Large intestine (tissue), 3 donors: ENCODE data around the gene MAG. TPM values are rescaled to one million over a fixed set of nuclear protein-coding genes. Genes with fewer than 3 reads are reported as not detected.
"Not testable (repeated sequence)": the region's sequence is repeated elsewhere in the genome, so short reads cannot be mapped to it uniquely, and the experiment has no call there.

ENCODE experiments used
- DNase-seq, 2 donors: peaks; one replicate each; pipeline versions ENCODE4 v3.0.0 to v3.0.0-alpha.2; 2013
- H3K27ac ChIP-seq: one replicate; pipeline ENCODE4 v1.5.1; 2013; ENCODE audit warnings: low read length
- H3K27me3 ChIP-seq: 2 replicates; pipeline ENCODE4 v1.6.1; 2013; ENCODE audit warnings: low read length; ENCODE audit not compliant: control insufficient read depth, insufficient read depth
- H3K36me3 ChIP-seq: 2 replicates; pipeline ENCODE4 v1.6.1; 2013; ENCODE audit warnings: low read length; ENCODE audit not compliant: control insufficient read depth, insufficient read depth
- H3K4me1 ChIP-seq: one replicate; pipeline ENCODE4 v1.6.1; 2013; ENCODE audit warnings: low read length; ENCODE audit not compliant: control insufficient read depth, insufficient read depth
- H3K4me3 ChIP-seq: one replicate; pipeline ENCODE4 v1.5.1; 2013; ENCODE audit warnings: low read length
- H3K9me3 ChIP-seq: one replicate; pipeline ENCODE4 v1.6.1; 2013; ENCODE audit warnings: mild to moderate bottlenecking, low read depth, low read length, moderate library complexity; ENCODE audit not compliant: control insufficient read depth
- whole genome bisulfite sequencing: methylation state at CpG from one replicate; pipeline ENCODE4 v1.1.5; 2013; ENCODE audit warnings: low lambda C conversion rate; ENCODE audit not compliant: insufficient coverage; 5-methylcytosine and 5-hydroxymethylcytosine counted together
- polyA plus RNA-seq: library from polyadenylated mRNA; unstranded; fragments of 120-200 nt; gene quantifications from one replicate; pipeline ENCODE4 v1.2.1, GENCODE V29; 2013

Gene MAG
- polyA plus RNA-seq, 1 donor: 0.37 TPM

DNA sequence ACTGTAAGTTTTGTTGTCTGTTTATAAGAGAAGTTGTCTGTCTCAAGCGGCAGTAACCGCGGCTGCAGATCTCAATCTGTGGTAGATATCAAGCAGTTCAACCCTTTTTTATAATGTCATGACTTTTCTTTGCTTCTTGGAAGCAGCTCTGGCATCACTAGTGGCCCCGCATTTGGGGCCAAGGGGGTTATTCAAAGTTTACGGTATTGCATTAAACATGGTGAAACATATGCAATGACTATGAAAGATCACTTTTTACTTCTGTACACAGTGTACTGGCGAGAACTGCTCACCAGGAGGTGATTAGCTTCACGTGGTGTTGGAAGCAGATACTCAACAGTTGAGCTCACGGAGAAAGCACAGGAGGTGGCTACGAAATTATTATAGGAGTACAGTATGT is 61.7 kb downstream of the MAG start:
- H3K27ac ChIP-seq: no peak overlapping the region
- 58% methylated on average over 2 of the region's 9 CpGs for WGBS
- no peaks in the 10 kb centered on the region for H3K27me3 ChIP-seq
- no peaks in the 10 kb centered on the region for H3K36me3 ChIP-seq
- DNase-seq: no peak
- peaks cover 5% of the 10 kb centered on the region for H3K9me3 ChIP-seq
- H3K4me1 ChIP-seq: no peaks in the 10 kb centered on the region
- no peak overlapping the region for H3K4me3 ChIP-seq

DNA sequence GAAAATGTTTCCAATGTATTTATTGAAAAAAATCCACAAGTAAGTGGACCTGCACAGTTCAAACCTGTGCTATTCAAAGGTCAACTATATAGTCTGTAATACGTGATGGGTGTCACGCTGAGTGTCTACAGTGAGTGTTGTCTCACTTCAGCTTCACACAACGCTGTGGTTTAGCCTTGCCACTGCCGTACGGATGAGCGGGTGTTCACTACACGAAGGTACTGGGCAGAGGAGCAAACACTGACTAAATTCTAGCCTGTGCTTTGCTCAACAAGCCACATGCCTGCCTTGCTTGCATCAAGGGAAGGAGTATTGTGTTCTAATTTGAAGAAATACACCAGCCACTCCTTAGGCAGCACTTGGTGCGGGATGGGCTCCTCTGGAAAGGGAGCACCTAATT is 62.9 kb downstream of the MAG start:
- Histone ChIP-seq H3K27ac (no peak overlapping the region), H3K27me3 (no peaks in the 10 kb centered on the region), H3K36me3 (no peaks in the 10 kb centered on the region), H3K4me3 (no peak overlapping the region), H3K9me3 (peaks cover 5% of the 10 kb centered on the region), H3K4me1 (no peaks in the 10 kb centered on the region)
- no CpG with 5 or more reads among the region's 8 CpGs for WGBS
- DNase-seq: no peak

DNA sequence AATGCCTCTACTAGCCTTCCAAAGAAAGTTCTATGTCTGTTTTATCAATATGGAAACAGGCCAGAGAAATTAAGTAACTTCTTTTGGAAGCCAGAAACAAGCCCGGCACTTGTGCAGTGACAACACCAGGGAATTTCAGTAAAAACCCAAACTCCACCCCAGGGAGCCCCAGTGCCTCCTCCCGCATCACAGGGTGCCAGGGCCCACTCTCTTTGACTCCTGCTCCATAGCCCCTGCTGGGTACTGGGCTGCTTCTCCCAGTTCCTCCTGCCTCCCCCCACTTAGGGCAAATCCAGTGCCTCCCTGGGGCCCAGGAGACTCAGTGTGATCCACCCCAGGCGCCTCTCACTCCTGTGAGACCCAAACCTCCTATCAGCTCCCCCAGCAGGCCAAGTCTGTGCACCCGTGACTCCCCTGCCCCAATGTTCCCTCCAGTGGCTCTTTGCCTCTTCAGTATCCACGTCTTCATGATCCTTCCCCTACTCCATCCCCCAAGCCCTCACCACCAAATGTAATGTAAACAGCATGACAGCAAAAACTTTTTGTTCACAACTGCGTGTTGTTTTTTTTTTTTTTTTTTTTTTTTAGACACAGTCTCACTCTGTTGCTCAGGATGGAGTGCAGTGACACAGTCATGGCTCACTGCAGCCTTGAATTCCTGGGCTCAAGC is 64.0 kb downstream of the MAG start:
- Histone ChIP-seq H3K4me3 (no peak overlapping the region), H3K27me3 (no peaks in the 10 kb centered on the region), H3K4me1 (no peaks in the 10 kb centered on the region), H3K36me3 (no peaks in the 10 kb centered on the region), H3K9me3 (peaks cover 5% of the 10 kb centered on the region), H3K27ac (no peak overlapping the region)
- no peak for DNase-seq
- no CpG with 5 or more reads among the region's 6 CpGs for WGBS

DNA sequence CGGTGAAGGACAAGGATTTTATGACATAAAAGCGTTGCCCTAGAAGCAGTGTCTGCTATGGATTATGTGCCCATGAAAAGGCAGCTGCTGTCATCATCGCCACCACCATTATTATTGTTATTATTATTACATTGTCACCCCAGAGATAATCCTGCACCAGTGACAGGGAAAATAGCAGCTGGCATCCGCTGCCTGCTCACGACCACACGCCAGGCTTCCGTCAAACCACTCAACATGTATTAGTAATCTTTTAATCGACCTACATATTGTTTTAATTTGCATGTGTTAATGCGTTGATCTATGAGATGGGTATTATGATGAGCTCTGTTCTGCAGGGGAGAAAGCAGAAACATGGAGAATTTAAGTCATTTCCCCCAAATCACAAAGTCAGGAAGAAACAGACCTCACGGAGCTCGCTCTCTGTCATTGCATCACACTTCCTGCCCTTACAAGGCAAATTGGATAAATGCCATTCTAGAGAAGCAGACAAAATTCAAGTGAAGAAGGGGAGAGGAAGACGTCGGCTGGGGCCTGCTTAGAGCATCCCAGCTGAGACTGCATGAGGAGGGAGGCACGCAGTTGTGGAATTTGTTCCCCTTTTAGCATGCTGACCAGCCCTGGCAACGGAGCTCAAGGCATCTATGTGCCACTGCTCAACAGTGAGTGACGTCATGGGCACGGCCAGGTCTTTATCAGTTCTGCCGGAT is 66.1 kb downstream of the MAG start, which contains the start of gene FFAR3:
Gene FFAR3 (plus strand): TSS at position 594 of the 707 bp plus-strand sequence. CDS start 431 bp downstream, outside the sequence.
- no CpG with 5 or more reads among the region's 18 CpGs for WGBS
- Histone ChIP-seq H3K4me3 (no peak within 1 kb of the TSS), H3K9me3 (no peaks in the 10 kb centered on the region), H3K4me1 (no peaks in the 10 kb centered on the region), H3K27me3 (peaks cover 4% of the 10 kb centered on the region), H3K36me3 (no peaks in the 10 kb centered on the region), H3K27ac (no peak within 1 kb of the TSS)
- DNase-seq: peak in 1 of 2 donors; percentile 30

DNA sequence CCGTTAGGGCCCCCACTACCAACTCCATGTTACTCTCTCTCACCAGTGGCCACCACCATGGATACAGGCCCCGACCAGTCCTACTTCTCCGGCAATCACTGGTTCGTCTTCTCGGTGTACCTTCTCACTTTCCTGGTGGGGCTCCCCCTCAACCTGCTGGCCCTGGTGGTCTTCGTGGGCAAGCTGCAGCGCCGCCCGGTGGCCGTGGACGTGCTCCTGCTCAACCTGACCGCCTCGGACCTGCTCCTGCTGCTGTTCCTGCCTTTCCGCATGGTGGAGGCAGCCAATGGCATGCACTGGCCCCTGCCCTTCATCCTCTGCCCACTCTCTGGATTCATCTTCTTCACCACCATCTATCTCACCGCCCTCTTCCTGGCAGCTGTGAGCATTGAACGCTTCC is 66.9 kb downstream of the MAG start:
- H3K4me1 ChIP-seq, H3K27me3 ChIP-seq, H3K36me3 ChIP-seq, H3K27ac ChIP-seq, DNase-seq, H3K4me3 ChIP-seq, H3K9me3 ChIP-seq: not testable (repeated sequence)
- WGBS: 55% methylated on average over 4 of the region's 16 CpGs

DNA sequence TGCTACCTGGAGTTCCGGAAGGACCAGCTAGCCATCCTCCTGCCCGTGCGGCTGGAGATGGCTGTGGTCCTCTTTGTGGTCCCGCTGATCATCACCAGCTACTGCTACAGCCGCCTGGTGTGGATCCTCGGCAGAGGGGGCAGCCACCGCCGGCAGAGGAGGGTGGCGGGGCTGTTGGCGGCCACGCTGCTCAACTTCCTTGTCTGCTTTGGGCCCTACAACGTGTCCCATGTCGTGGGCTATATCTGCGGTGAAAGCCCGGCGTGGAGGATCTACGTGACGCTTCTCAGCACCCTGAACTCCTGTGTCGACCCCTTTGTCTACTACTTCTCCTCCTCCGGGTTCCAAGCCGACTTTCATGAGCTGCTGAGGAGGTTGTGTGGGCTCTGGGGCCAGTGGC is 67.4 kb downstream of the MAG start:
- H3K36me3 ChIP-seq, DNase-seq, H3K4me3 ChIP-seq, H3K27ac ChIP-seq, H3K9me3 ChIP-seq, H3K27me3 ChIP-seq, H3K4me1 ChIP-seq: not testable (repeated sequence)
- no CpG with 5 or more reads among the region's 21 CpGs for WGBS

DNA sequence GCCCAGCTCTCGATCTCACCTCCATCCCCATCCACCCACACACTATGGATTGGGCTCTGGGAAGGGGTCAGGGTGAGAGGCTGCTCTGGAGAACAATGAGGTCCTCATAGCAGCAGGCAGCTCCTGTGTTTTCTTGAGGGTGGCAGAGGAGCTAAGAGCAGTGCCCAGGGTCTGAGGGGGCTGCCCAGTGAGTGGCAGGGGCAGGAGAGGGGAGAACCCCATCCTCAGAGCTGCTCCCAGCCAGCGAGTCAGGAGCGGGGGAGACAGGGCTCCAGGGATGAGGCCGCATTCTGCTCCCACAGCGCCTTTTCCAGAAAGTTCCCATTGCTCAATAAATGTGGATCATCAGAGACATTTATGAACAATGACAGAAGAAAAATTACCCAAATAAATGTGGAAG is 68.1 kb downstream of the MAG start:
- H3K4me1 ChIP-seq, H3K36me3 ChIP-seq, H3K4me3 ChIP-seq, H3K27me3 ChIP-seq, DNase-seq, H3K27ac ChIP-seq, H3K9me3 ChIP-seq: not testable (repeated sequence)
- WGBS: no CpG with 5 or more reads among the region's 5 CpGs

DNA sequence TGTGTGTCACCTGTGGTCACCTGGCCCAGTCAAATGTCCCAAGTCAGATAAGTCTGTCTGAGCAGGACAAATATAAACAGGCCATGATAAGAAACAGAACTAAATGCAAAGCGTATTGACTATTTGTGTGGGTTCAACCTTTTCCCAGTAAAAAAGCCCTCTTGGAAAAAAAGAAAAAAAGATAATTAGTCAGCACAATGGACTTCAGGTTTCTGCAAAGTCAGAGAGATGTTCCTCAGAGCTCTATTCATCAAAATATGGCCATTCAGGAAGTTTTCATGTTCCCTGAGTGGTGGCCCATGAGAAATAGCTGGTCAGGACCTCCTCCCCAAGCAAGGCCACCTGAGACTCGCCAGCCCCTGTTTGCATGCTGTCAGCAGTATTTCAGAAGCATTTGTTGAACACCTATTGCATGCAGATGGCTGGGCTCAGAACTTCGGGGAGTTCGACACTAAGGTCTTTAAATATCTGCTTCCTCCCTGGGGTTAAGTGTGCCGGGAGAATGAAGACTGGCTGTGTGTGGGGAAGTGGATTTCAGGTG is 69.0 kb downstream of the MAG start:
- Histone ChIP-seq H3K27me3 (peaks cover 4% of the 10 kb centered on the region), H3K4me3 (no peak overlapping the region), H3K9me3 (no peaks in the 10 kb centered on the region), H3K36me3 (no peaks in the 10 kb centered on the region), H3K27ac (no peak overlapping the region), H3K4me1 (no peaks in the 10 kb centered on the region)
- WGBS: no CpG with 5 or more reads among the region's 5 CpGs
- DNase-seq: no peak

DNA sequence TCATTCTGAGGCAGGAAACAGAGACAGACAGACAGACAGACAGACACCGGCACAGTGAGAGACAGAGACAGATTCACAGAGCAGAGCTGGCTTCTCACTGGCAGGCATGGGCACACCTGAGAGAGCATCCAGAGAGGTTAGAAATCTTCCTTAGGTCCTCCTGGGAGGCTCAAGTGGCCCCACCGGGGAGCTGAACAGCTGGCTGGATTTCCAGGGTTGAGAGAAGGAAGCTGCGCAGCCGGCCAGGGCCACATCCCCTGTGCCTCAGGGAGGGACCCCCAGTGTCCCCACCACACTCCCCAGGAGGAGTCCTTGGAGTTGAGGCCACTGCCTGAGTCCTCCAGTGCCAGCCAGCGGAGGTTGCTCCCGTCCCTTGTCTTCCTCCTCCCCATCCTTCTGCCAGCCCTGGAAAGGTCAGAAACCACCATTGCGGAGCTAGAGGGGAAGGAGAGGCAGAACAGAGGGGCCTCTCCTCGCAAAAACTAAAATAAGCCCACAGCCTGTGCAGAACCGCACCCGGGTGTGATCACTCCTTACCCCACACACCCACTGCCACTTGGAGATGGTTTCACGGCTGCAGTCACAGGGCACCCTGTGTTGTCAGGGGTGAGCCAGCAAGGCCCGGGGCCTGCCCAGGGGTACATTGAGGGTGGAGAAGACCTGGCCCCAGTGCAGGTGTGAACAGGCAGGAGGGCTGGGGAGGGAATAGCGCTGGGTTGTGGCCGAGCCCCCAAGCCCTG is 70.5 kb downstream of the MAG start:
- WGBS: no CpG with 5 or more reads among the region's 14 CpGs
- no peaks in the 10 kb centered on the region for H3K36me3 ChIP-seq
- no peaks in the 10 kb centered on the region for H3K4me1 ChIP-seq
- H3K27ac ChIP-seq: no peak overlapping the region
- no peak overlapping the region for H3K4me3 ChIP-seq
- H3K27me3 ChIP-seq: peaks cover 4% of the 10 kb centered on the region
- H3K9me3 ChIP-seq: no peaks in the 10 kb centered on the region
- no peak for DNase-seq

DNA sequence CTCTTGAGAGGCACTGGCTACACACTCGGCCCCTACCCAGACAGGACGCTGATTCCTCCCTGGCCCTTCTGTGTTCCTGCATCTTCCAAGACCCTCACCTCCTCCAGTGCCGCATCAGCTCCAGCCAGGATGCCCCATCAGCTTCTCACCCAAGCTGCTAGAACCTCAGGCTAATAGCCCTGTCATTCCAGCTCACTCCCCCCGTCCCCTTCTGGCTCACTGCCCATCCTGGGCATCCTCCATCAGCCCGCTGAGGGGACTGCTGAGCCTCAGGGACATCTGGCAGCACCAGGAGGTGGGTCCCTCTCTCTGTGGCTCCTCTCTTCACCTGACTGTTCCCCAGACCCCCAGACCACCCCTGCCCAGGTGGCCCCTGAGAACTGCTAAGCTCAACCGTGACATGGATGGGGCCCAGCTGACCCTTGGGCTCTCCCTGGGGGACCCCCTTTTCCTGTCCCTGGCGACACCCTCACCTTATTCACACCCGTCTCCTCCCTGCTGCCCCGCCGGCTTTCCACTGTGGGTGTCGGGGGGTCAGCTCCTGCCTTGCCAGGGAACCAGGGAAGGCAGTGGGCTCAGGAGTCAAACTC is 71.1 kb downstream of the MAG start:
- Histone ChIP-seq H3K4me3 (no peak overlapping the region), H3K36me3 (no peaks in the 10 kb centered on the region), H3K27ac (no peak overlapping the region), H3K9me3 (no peaks in the 10 kb centered on the region), H3K4me1 (no peaks in the 10 kb centered on the region), H3K27me3 (peaks cover 4% of the 10 kb centered on the region)
- no peak for DNase-seq
- WGBS: no CpG with 5 or more reads among the region's 11 CpGs
